Gastrocnemius medialis (tissue), 4 donors: ENCODE data around the gene UNC5A. TPM values are rescaled to one million over a fixed set of nuclear protein-coding genes. Genes with fewer than 3 reads are reported as not detected.

Experiments used
- ATAC-seq, 2 donors: fragments of 150-250 bp; one replicate each; pipeline ENCODE4 v1.9.1; 2016
- DNase-seq, 2 donors: peaks; one replicate each; pipeline ENCODE4 v3.0.0-alpha.2; 2019
- H3K27ac ChIP-seq, 4 donors: fragments of 200-600 bp; sonication (generic); 1 replicate in 1 of 4; 2 replicates in 3 of 4; pipeline ENCODE4 v1.5.1; 2016 to 2018; ENCODE audit warnings: mild to moderate bottlenecking in 2 of 4, moderate library complexity in 1 of 4
- H3K27me3 ChIP-seq, 3 donors: fragments of 200-600 bp; sonication (generic) in 2 of 3; 1 replicate in 1 of 3; 2 replicates in 2 of 3; pipeline versions ENCODE4 v1.5.1 to v1.6.0; 2016 to 2019; ENCODE audit warnings: mild to moderate bottlenecking in 1 of 3, moderate library complexity in 1 of 3
- H3K36me3 ChIP-seq, 2 donors: fragments of 200-600 bp; sonication (generic) in 1 of 2; one replicate each; pipeline ENCODE4 v1.5.1; 2017 to 2018
- H3K4me1 ChIP-seq, 2 donors: fragments of 200-600 bp; sonication (generic) in 1 of 2; one replicate each; pipeline ENCODE4 v1.5.1; 2016 to 2017; ENCODE audit warnings: mild to moderate bottlenecking in 2 of 2
- H3K4me3 ChIP-seq, 4 donors: fragments of 200-600 bp; sonication (generic) in 3 of 4; 1 replicate in 1 of 4; 2 replicates in 3 of 4; pipeline ENCODE4 v1.5.1; 2016 to 2019; ENCODE audit warnings: mild to moderate bottlenecking in 2 of 4
- H3K9me3 ChIP-seq, 3 donors: fragments of 200-600 bp; sonication (generic) in 2 of 3; 1 replicate in 1 of 3; 2 replicates in 2 of 3; pipeline ENCODE4 v1.5.1; 2016 to 2019
- POLR2A ChIP-seq, 2 donors: fragments of 450-650 bp; IDR thresholded peaks; one replicate each; pipeline ENCODE4 v1.6.1; 2017; ENCODE audit warnings: antibody characterized with exemption in 2 of 2, mild to moderate bottlenecking in 2 of 2, moderate library complexity in 2 of 2
- in situ Hi-C, 4 donors: fragments of 200-750 bp; cut with MboI; loops; one replicate each; pipeline versions ENCODE4 v1.15.0 to v1.8.0; 2017; ENCODE audit warnings: low sequenced_read_pairs in 4 of 4
- intact Hi-C: fragments of 100-400 bp; cut with DNase I; formaldehyde crosslinking; loops from one replicate; pipeline ENCODE4 v1.15.1; 2023; ENCODE audit warnings: low total_unique reads
- total RNA-seq, 4 donors: library from RNA; depleted of rRNA; stranded (reverse); fragments of >200 nt; gene quantifications; one replicate each; pipeline versions ENCODE4 v1.1.0 to v1.2.3, GENCODE V29; 2016
- TF ChIP-seq, protein P1 (sequence below), 5 experiments: fragments of 450-650 bp in 3 of 5; fragments of 200-600 bp in 2 of 5; sonication (generic) in 2 of 5; IDR thresholded peaks in 4 of 5; conservative IDR thresholded peaks in 1 of 5; 1 replicate in 4 of 5; 2 replicates in 1 of 5; pipeline ENCODE4 v1.5.1; 2016 to 2019; ENCODE audit warnings: antibody characterized with exemption in 5 of 5, mild to moderate bottlenecking in 3 of 5, moderate library complexity in 3 of 5

Gene UNC5A
- total RNA-seq, 4 donors from 2014 or later: 0.10 to 0.55 TPM; not detected in 2

DNA sequence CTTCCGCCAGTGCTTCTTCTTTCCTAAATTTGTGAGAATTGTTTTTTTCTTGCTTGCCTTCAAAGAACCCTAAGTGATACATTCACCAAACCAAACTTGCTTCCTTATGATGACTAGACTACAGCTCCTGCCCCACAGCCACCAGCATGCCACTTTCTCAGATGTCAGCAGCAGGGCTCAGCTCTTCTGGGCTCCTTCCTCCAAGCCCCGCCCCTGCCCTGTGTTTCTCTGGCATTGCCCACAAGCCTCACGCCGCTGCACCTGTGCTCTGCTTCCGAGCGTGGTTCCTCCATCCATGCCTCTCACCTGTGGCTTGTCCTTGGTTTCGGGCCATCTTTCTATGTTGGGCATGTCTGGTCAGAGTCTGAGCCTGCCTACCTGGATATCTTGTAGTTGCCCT, 10.6 kb downstream of the UNC5A start:
- Histone ChIP-seq H3K4me1 (no peaks in the 10 kb centered on the region), H3K4me3 (no peak overlapping the region), H3K36me3 (no peaks in the 10 kb centered on the region), H3K27me3 (peaks cover 41 to 54% (median 45%) of the 10 kb centered on the region in 3 donors), H3K9me3 (no peaks in the 10 kb centered on the region), H3K27ac (no peak overlapping the region)
- intact Hi-C loops (no loop called here), in situ Hi-C loops (no loop called here)
- DNase-seq (no peak), ATAC-seq (no peak)
- no peak for TF ChIP-seq POLR2A (IDR thresholded peaks at IDR 0.05)
- TF ChIP-seq, protein P1, sequence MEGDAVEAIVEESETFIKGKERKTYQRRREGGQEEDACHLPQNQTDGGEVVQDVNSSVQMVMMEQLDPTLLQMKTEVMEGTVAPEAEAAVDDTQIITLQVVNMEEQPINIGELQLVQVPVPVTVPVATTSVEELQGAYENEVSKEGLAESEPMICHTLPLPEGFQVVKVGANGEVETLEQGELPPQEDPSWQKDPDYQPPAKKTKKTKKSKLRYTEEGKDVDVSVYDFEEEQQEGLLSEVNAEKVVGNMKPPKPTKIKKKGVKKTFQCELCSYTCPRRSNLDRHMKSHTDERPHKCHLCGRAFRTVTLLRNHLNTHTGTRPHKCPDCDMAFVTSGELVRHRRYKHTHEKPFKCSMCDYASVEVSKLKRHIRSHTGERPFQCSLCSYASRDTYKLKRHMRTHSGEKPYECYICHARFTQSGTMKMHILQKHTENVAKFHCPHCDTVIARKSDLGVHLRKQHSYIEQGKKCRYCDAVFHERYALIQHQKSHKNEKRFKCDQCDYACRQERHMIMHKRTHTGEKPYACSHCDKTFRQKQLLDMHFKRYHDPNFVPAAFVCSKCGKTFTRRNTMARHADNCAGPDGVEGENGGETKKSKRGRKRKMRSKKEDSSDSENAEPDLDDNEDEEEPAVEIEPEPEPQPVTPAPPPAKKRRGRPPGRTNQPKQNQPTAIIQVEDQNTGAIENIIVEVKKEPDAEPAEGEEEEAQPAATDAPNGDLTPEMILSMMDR (IDR thresholded peaks at IDR 0.05 in 4 of 5, conservative IDR thresholded peaks at IDR 0.05 in 1 of 5): no peak

DNA sequence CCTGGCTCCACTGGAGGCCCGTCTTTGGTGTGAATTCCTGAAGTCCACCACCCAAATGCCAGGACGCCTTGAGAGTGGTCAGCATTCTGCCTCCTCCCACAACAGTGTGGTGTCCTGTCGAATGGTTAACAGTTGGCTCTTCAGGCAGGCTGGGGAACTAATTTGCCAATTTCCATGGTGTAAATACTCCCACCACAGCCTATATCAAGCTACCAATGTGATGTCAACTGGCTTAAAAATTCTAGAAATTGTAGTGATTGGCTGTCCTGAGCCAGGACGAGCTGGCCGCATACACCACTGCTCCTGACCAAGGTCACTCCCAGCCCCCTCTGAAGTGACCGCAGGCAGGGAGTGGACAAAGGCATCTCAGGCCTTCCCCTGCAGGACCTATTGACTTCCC, 11.1 kb downstream of the UNC5A start:
- DNase-seq: no peak
- Histone ChIP-seq H3K9me3 (no peaks in the 10 kb centered on the region), H3K27ac (no peak overlapping the region), H3K27me3 (peaks cover 37 to 49% (median 40%) of the 10 kb centered on the region in 3 donors), H3K4me1 (no peaks in the 10 kb centered on the region), H3K4me3 (no peak overlapping the region), H3K36me3 (no peaks in the 10 kb centered on the region)
- TF ChIP-seq, protein P1 (IDR thresholded peaks at IDR 0.05 in 4 of 5, conservative IDR thresholded peaks at IDR 0.05 in 1 of 5): no peak
- no peak for TF ChIP-seq POLR2A (IDR thresholded peaks at IDR 0.05)
- in situ Hi-C loops: no loop called here
- no peak for ATAC-seq
- intact Hi-C loops: no loop called here

DNA sequence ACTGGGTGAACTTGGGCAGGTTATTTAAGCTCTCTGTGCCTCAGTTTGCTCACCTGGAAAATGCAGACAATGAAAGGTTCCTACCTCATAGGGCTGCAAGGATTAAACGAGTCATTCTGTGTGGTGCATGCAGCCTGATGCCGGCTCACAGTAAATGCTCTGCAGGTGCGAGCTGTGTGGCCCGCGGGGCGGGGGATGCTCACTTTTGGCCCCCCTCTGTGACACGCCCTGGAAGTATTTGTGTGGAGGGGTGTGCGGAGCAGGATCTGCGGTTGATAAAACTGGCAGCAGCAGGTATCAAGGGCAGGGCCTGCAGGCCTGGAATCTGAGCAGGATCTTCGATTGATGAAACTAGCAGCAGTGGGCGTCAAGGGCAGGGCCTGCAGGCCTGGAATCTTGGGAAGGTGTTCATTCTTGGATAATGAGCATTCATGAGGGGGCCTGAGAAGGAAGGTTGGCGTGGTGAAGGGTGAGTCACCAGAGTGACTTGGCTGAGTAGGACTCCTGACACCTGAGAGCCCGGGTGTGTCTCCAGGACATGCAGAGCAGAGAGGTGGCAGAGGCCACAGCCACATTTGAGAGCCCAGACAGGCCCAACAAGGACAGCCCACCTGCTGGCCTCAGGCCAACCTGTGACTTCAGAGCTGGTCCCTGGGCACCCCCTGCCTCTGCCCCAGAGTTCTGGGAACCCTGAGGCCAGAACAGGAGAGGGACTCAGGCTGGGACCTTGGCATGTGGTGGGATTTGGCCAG, 11.9 kb downstream of the UNC5A start:
- H3K36me3 ChIP-seq: no peaks in the 10 kb centered on the region
- H3K4me3 ChIP-seq: no peak overlapping the region
- intact Hi-C loops (no loop called here), in situ Hi-C loops (no loop called here)
- no peak for DNase-seq
- no peaks in the 10 kb centered on the region for H3K4me1 ChIP-seq
- no peak for ATAC-seq
- H3K27me3 ChIP-seq: peaks cover 29 to 41% (median 33%) of the 10 kb centered on the region in 3 donors
- H3K9me3 ChIP-seq: no peaks in the 10 kb centered on the region
- no peak overlapping the region for H3K27ac ChIP-seq
- TF ChIP-seq, protein P1 (IDR thresholded peaks at IDR 0.05 in 4 of 5, conservative IDR thresholded peaks at IDR 0.05 in 1 of 5): no peak
- TF ChIP-seq POLR2A (IDR thresholded peaks at IDR 0.05): no peak

DNA sequence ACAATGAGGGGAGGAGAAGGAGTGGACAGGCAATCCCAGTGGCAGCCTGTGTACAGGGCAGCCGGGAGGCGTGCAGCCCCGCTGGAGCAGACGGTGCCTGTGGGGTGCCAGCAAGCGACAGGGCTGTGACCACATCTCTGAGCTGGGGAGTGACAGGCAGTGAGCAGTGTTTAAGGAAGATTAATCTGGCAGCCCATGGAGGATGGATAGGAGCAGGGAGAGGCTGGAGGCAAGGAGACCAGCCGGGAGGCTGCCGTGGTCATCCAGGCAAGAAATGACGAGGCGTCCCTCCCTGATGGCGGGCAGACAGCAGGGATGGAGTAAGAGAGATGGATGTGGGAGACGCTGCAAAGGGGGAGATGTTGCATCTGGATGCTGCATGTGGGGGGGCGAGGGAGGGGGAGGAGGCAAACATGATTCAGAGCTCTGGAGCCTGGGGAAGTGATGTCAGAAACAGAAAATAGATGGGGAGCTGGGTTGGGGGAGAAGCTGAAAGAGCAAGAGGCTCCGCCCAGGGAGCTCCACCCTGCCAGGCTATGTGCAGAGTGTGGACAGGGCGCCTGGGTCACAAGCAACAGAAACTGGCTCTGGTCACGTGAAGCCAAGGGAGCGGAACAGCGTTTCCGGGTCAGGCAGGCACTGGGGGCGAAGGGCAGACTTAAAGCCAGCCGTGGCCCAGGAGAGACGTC, 12.6 kb downstream of the UNC5A start:
- ATAC-seq (no peak), DNase-seq (no peak)
- no peak overlapping the region for H3K27ac ChIP-seq
- H3K36me3 ChIP-seq: no peaks in the 10 kb centered on the region
- no peaks in the 10 kb centered on the region for H3K9me3 ChIP-seq
- peaks cover 26 to 35% (median 28%) of the 10 kb centered on the region in 3 donors for H3K27me3 ChIP-seq
- H3K4me3 ChIP-seq: no peak overlapping the region
- TF ChIP-seq, protein P1 (IDR thresholded peaks at IDR 0.05 in 4 of 5, conservative IDR thresholded peaks at IDR 0.05 in 1 of 5): no peak
- no peak for TF ChIP-seq POLR2A (IDR thresholded peaks at IDR 0.05)
- no peaks in the 10 kb centered on the region for H3K4me1 ChIP-seq
- in situ Hi-C loops (no loop called here), intact Hi-C loops (no loop called here)
